Central memory CD8-positive, alpha-beta T cell (primary cell): Measurements from ENCODE around the gene MEA1.
A peak's percentile ranks its signal among the peaks of the same experiment; 100 is the strongest.
"Not testable (repeated sequence)": the region's sequence is repeated elsewhere in the genome, so short reads cannot be mapped to it uniquely, and the experiment has no call there.

Experiments used
- ATAC-seq: fragments of 150-1000 bp; cut with Tn5 transposase; replicated peaks from 2 replicates; pipeline ENCODE4 v1.10.0; 2022; ENCODE audit warnings: mild to moderate bottlenecking, moderate FRiP score, moderate number of reproducible peaks; ENCODE audit not compliant: poor library complexity, severe bottlenecking; ENCODE audit errors: extremely low read depth
- DNase-seq, 2 donors: peaks; one replicate each; pipeline ENCODE4 v3.0.0; 2021; ENCODE audit warnings: low spot score in 2 of 2
- H3K27ac Mint-ChIP-seq: one replicate; pipeline ENCODE4 v1.8.0; 2022; ENCODE audit warnings: low read depth, mild to moderate bottlenecking, moderate library complexity, mixed read lengths
- H3K27me3 Mint-ChIP-seq: one replicate; pipeline ENCODE4 v1.8.0; 2022; ENCODE audit warnings: mixed read lengths
- H3K36me3 Mint-ChIP-seq: one replicate; pipeline ENCODE4 v1.8.0; 2022; ENCODE audit warnings: mild to moderate bottlenecking, moderate library complexity, mixed read lengths; ENCODE audit not compliant: insufficient read depth
- H3K4me1 Mint-ChIP-seq: one replicate; pipeline ENCODE4 v1.8.0; 2022; ENCODE audit warnings: mixed read lengths
- H3K4me3 Mint-ChIP-seq: one replicate; pipeline ENCODE4 v1.8.0; 2022; ENCODE audit warnings: mild to moderate bottlenecking, moderate library complexity, mixed read lengths
- H3K9me3 Mint-ChIP-seq: one replicate; pipeline ENCODE4 v1.8.0; 2022; ENCODE audit warnings: mixed read lengths

MEA1 gene

DNA sequence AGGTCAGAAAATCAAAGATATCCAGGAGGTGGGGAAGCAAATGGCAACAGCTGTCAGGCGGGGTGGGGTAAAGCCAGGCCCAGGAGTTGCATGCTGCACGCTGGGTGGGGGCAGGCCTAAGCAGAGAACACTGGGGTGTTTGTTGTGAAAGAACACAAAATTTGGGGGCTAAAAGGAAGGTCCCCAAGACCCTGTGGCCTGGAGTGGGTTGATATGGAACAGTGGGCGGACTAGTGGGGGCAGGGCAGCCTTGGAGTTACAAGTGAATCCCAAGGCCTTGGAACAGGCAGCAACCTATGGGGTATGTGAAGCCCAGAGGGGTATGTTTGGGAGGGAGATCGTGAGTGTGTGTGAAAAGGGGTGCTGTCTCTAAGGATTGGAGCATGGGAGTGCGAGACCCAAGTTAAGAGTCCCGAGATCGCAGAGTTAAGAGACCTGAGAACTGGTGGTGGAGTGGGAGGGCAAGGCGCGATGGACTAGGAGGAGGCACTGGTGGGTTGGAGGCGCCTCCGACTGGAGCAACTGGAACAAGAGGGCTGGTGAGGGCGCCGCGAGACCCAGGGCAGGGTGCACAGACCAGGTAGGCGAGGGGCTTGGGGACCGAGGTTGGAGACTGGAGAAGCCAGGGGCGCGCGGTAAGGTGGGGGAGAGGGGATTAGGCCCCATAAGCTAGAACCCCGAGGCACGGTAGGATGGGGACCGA lies 39.2 kb upstream of the MEA1 start:
- Mint-ChIP-seq H3K4me1 (peaks cover 40% of the 10 kb centered on the region), H3K36me3 (peaks cover 37% of the 10 kb centered on the region)

GRCh38 chr6:43052225-43052841 lies 38.6 kb upstream of the MEA1 start:
- H3K4me3 Mint-ChIP-seq = peak overlapping the region; percentile 93

More for the DNA sequence above, 39.2 kb upstream of the MEA1 start:
- Mint-ChIP-seq H3K9me3 (no peaks in the 10 kb centered on the region), H3K4me3 (peak overlapping the region; percentile 93), H3K27ac (peak overlapping the region; percentile 91), H3K27me3 (no peaks in the 10 kb centered on the region)
- DNase-seq (no peak), ATAC-seq (peak; percentile 8)

GRCh38 chr6:43050981-43051380 lies 37.2 kb upstream of the MEA1 start:
- Mint-ChIP-seq H3K27ac (no peak overlapping the region), H3K4me1 (peaks cover 38% of the 10 kb centered on the region), H3K27me3 (no peaks in the 10 kb centered on the region), H3K4me3 (no peak overlapping the region), H3K36me3 (peaks cover 32% of the 10 kb centered on the region), H3K9me3 (no peaks in the 10 kb centered on the region)
- no peak for DNase-seq
- ATAC-seq = no peak

More at GRCh38 chr6:43052225-43052841, 38.6 kb upstream of the MEA1 start:
- peak overlapping the region; percentile 91 for H3K27ac Mint-ChIP-seq
- peaks cover 37% of the 10 kb centered on the region for H3K36me3 Mint-ChIP-seq
- no peak for DNase-seq
- no peaks in the 10 kb centered on the region for H3K27me3 Mint-ChIP-seq
- no peaks in the 10 kb centered on the region for H3K9me3 Mint-ChIP-seq
- ATAC-seq = no peak
- peaks cover 38% of the 10 kb centered on the region for H3K4me1 Mint-ChIP-seq

DNA sequence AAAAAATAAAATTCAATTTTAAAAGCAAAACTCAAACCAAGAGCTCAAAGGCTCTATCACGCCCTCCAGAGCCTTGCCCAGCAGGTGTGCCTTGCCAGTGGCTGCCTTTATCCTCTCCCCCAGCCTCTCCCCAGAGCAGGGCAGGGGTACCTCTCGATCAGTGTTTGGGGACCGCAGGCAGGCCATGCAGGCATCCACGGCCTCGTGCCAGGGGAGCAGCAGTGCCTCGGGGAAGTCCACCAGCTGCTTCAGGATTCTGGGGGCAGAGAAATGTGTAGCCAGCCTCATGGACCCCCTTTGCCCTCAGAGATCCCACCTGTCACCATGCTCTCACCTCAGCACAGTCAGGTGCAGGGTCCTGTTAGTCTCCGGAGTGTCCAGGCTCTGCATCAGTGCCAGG lies 34.3 kb upstream of the MEA1 start:
- no peak overlapping the region for H3K27ac Mint-ChIP-seq
- no peaks in the 10 kb centered on the region for H3K27me3 Mint-ChIP-seq
- ATAC-seq (no peak), DNase-seq (no peak)
- no peaks in the 10 kb centered on the region for H3K9me3 Mint-ChIP-seq
- H3K4me3 Mint-ChIP-seq = no peak overlapping the region
- H3K36me3 Mint-ChIP-seq = peaks cover 26% of the 10 kb centered on the region
- peaks cover 24% of the 10 kb centered on the region for H3K4me1 Mint-ChIP-seq

GRCh38 chr6:43045371-43045930 lies 31.7 kb upstream of the MEA1 start:
- no peak overlapping the region for H3K4me3 Mint-ChIP-seq
- no peaks in the 10 kb centered on the region for H3K27me3 Mint-ChIP-seq
- ATAC-seq = no peak
- H3K4me1 Mint-ChIP-seq = peaks cover 3% of the 10 kb centered on the region
- DNase-seq = no peak
- H3K27ac Mint-ChIP-seq = peak overlapping the region; percentile 24
- peaks cover 20% of the 10 kb centered on the region for H3K36me3 Mint-ChIP-seq
- no peaks in the 10 kb centered on the region for H3K9me3 Mint-ChIP-seq

DNA sequence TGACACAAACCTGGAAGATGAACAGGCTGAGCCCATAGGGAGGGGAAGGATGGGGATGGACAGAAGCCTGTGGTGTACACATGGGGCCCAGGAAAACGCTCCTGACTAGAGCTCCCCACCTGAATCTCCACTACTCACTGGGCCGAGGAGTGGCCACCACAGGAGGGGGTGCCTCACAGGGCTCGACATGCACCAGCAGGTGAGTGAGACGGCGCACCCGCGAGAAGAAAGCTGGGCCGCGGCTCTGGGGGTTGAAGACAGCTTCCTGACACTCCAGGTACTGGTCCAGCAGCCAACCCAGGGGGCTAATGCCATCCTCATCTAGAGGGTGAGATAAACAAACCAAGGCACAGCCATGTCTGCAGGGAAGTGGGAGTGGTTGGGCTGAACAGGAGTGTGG lies 29.6 kb upstream of the MEA1 start:
- H3K27me3 Mint-ChIP-seq = no peaks in the 10 kb centered on the region
- H3K9me3 Mint-ChIP-seq = no peaks in the 10 kb centered on the region
- ATAC-seq (no peak), DNase-seq (no peak)
- no peak overlapping the region for H3K27ac Mint-ChIP-seq
- H3K4me3 Mint-ChIP-seq = no peak overlapping the region
- H3K4me1 Mint-ChIP-seq = no peaks in the 10 kb centered on the region
- H3K36me3 Mint-ChIP-seq = peaks cover 18% of the 10 kb centered on the region

DNA sequence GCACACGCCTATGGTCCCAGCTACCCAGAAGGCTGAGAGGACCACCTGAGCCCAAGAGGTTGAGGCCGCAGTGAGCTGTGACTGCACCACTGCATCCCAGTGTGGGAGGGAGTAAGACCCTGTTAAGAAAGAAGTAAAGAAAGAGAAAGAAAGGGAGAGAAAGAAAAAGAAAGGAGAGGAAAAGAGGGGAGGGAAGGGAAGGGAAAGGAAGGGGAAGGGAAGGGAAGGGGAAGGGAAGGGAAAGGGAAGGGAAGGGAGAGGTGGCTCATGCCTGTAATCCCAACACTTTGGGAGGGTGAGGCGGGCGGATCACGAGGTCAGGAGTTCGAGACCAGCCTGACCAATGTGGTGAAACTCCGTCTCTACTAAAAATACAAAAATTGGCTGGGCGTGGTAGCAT lies 27.7 kb upstream of the MEA1 start:
- H3K4me1 Mint-ChIP-seq, DNase-seq, H3K9me3 Mint-ChIP-seq, H3K27me3 Mint-ChIP-seq, H3K4me3 Mint-ChIP-seq, ATAC-seq: not testable (repeated sequence)
- peaks cover 17% of the 10 kb centered on the region for H3K36me3 Mint-ChIP-seq
- H3K27ac Mint-ChIP-seq = peak overlapping the region; percentile 72

DNA sequence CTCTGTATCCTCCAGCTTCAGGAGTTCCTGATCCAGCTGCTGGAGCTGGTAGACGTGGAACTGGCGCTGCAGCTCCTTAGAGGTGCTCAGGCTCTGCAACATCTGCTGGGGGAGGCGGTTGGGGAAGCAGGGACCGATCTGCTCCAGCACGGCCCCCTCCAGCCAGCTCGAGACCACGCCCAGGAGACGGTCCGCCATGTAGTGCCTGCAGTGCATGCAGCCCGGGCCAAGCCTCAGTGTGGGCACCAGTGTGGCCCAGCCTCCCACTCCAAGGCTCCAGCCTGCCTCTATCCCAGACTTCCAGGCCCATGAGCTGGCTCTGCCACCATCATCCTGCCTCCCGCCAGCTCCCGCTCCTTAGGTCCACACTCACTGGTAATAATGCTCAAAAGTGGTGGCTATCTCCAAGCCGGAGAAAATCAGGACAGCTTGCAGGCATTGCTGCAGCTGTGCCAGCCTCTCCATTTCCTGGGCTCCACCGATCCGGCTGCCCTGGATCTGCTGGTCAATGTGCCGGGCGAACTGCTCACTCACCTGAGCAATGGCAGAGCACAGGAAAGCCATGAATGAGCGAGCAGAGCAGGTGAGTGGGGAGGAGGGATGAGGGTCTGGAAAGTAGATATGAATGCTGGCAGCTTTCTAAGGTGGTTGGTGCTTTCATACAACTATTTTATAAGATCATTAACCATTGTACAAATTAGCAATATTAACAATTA lies 27.0 kb upstream of the MEA1 start:
- Mint-ChIP-seq H3K36me3 (peaks cover 17% of the 10 kb centered on the region), H3K27ac (peak overlapping the region; percentile 56), H3K4me1 (no peaks in the 10 kb centered on the region), H3K9me3 (no peaks in the 10 kb centered on the region), H3K27me3 (no peaks in the 10 kb centered on the region), H3K4me3 (no peak overlapping the region)
- ATAC-seq (no peak), DNase-seq (no peak)

DNA sequence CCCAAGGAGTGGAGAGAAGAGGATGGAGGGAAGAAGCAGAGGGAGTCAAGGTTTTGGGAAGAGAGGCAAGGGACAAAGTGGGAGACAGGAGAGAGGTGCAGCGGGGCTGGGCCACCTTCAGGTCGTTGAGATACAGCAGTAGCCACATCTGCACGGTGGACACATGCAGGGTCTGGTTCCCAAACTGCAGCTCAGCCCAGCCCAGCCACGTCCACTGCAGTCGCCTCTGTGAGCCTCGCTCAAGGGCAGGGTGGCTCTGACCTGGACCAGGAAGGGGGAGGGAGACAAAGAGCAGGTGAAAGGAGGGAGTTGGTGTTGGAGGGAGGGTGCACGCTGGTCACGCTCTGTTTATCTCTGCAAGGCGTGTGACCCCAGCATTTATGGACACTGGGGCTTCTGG lies 25.0 kb upstream of the MEA1 start:
- Mint-ChIP-seq H3K9me3 (no peaks in the 10 kb centered on the region), H3K4me1 (no peaks in the 10 kb centered on the region), H3K27ac (peak overlapping the region; percentile 6), H3K27me3 (no peaks in the 10 kb centered on the region), H3K36me3 (peaks cover 22% of the 10 kb centered on the region), H3K4me3 (no peak overlapping the region)
- DNase-seq = no peak
- no peak for ATAC-seq

GRCh38 chr6:43037706-43038105 lies 24.0 kb upstream of the MEA1 start:
- Mint-ChIP-seq H3K36me3 (peaks cover 18% of the 10 kb centered on the region), H3K27ac (no peak overlapping the region), H3K9me3 (no peaks in the 10 kb centered on the region), H3K4me1 (no peaks in the 10 kb centered on the region), H3K27me3 (no peaks in the 10 kb centered on the region), H3K4me3 (no peak overlapping the region)
- DNase-seq = no peak
- no peak for ATAC-seq

DNA sequence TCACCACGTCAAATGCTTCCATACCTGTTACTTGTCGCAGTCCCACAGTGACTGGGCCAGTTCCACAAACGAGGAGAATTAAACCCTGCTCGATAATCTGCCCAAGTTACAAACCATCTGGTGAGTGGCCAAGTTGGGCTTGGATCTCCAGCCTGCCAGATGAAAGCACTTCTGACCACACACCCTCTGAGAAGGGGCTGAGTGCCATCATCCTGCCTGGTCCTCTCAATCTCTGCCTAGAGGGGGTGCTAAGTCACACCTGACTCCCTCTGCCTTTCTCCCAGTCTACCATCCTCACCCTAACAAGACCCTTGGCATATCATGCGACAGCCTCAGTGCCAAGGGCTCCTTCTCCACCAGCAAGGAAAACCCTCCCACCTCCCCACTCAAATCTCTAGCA lies 23.5 kb upstream of the MEA1 start:
- Mint-ChIP-seq H3K36me3 (peaks cover 18% of the 10 kb centered on the region), H3K4me3 (no peak overlapping the region), H3K27ac (no peak overlapping the region)

GRCh38 chr6:43036712-43037111 lies 23.0 kb upstream of the MEA1 start:
- no peak overlapping the region for H3K4me3 Mint-ChIP-seq
- H3K36me3 Mint-ChIP-seq = peaks cover 22% of the 10 kb centered on the region
- H3K27ac Mint-ChIP-seq = no peak overlapping the region
- H3K9me3 Mint-ChIP-seq = no peaks in the 10 kb centered on the region
- no peaks in the 10 kb centered on the region for H3K4me1 Mint-ChIP-seq
- no peak for DNase-seq
- no peaks in the 10 kb centered on the region for H3K27me3 Mint-ChIP-seq
- no peak for ATAC-seq

More for the DNA sequence above, 23.5 kb upstream of the MEA1 start:
- no peaks in the 10 kb centered on the region for H3K27me3 Mint-ChIP-seq
- H3K4me1 Mint-ChIP-seq = no peaks in the 10 kb centered on the region
- ATAC-seq (no peak), DNase-seq (no peak)
- H3K9me3 Mint-ChIP-seq = no peaks in the 10 kb centered on the region
